8988T (cell line): ENCODE measurements around the gene C17orf107.

Experiments used
- DNase-seq: peaks from one replicate; pipeline ENCODE4 v3.0.0; 2011

Gene C17orf107

GRCh38 chr17:4938688-4939545 lies 39.6 kb downstream of the C17orf107 start:
- DNase-seq, result no peak

GRCh38 chr17:4939546-4939795 lies 40.1 kb downstream of the C17orf107 start:
- no peak for DNase-seq

DNA sequence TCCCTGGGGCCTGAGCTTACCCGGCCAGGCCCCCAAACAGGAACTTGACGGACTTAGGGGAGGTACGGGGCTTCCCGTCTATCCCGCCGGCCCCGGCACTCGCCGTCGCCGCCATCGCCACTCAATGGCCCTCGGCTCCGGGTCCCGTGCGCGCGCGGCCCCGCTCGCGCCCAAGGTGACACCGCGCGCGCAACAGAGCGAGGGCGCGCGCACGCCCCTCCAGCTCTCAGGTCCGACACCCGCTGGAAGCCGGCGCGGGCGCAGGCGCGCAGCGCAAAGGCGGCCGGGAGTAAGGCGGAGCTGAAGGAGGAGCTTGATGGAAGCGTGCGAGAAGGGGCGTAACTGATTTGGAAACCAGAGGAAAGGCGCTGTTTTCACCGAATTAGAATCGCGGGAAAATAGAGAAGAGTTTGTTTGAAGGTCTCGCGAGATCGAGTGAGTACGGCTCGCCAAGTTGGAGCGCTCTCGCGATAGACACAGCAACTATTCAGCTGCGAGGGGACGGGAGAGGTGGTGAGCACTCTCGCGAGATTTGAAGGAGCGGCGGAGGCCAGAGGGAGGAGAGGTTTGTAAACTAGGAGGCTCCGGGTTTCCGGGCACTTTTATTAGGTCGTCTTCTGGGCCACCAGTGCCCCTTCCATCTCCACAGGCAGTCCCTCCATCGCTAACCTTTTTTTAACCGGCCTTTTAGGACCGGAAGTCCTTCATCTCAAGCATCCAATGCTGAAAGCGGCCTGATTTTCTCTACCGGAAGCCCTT lies 40.6 kb downstream of the C17orf107 start, which contains the start of the genes RNF167 and SLC25A11:
Gene RNF167, plus strand, starts transcription at position 473 of the 759 bp plus-strand sequence. CDS start 642 bp downstream, outside the sequence.
Gene SLC25A11, minus strand, starts transcription at position 251 of the 759 bp plus-strand sequence. Its CDS starts 136 bp downstream, at position 115.
- peak; percentile 95 for DNase-seq

DNA sequence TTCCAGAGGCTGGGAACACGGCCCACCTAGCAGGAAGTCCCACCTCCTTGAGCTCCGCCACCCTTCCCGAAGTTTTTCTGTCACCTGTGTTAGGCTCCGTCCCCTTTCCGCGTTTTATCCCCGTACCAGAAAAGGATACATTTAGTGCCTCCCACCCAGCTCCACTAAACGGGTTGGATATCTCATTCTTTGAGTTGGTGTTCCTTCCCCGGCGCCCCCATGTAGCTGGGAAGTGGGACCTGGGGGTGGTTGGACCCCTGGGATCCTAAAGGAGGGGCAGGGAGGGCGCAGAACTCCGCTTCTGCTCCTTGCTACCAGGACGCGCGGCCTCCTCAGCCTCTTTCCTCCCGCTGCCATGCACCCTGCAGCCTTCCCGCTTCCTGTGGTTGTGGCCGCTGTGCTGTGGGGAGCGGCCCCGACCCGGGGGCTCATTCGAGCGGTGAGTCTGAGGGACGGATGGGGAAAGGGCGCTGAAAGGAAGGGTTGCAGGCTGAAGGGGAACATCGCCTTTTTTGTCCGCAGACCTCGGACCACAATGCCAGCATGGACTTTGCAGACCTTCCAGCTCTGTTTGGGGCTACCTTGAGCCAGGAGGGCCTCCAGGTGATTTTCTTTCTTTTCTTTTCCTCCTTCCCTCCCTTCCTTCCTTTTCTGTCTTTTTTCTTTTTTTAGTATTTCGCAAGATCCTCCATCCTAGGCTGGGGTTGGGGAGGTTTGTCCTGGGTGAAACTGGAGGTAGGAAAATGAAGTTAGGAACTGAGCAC lies 41.4 kb downstream of the C17orf107 start:
- DNase-seq, result peak; percentile 75

DNA sequence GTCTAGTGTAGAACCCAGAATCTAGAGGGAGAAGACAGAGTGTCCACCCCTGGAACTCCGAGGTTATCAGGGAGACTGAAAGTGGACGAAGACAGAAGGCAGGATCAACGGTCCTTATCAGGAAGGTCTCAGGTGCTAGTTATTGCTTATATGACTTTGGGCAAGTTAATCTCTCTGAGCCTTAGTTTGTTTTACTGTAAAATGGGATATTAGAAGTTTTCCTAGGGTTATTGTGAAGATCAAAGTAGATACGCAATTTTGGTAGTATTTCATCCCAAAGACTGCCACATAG lies 41.9 kb downstream of the C17orf107 start:
- DNase-seq, result no peak

DNA sequence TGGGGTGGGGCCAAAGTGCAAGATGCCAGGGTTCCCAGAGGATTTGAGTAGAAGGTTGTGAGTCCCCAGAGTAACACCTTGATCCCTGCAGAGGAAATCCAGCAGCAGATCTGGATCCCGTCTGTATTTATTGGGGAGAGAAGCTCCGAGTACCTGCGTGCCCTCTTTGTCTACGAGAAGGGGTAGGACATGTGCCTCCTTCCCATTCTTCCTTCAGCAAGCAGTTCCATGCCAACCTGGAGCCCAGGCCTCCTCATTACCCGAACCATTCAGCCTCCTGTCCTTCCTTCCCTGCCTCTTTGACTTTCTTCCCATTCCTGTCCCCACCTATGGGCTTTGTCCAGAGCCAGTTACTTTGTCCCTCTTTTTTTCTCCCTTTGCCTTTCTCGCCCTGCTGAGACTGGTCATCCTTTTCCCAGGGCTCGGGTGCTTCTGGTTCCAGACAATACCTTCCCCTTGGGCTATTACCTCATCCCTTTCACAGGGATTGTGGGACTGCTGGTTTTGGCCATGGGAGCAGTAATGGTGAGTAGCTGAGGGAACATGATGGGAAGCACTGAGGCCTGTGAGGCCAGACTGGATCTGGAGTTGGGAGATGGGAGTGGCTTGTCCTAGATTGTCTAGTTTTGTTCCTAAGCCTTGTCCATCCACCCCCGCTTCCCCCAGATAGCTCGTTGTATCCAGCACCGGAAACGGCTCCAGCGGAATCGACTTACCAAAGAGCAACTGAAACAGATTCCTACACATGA lies 43.6 kb downstream of the C17orf107 start:
- DNase-seq, result no peak

DNA sequence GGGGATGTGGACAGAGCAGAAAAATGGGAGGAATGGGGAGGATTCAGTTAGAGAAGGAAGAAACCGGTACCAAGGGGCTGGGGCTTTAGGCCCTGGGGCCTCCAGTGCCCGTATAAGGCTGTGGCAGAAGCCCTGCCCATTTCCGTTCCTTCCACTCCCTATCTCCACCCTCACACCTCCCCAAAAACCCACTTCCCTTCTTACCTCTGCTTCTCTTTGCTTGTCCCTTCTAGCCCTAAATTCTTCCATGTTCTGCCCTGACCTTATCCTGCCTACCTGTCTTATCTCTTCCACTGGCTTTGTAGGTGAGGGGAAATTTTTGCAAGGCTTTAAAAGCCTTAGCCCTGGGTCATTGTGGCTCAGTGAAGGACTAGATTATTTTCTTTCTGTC lies 44.8 kb downstream of the C17orf107 start:
- DNase-seq, result no peak

GRCh38 chr17:4944554-4945175 lies 45.3 kb downstream of the C17orf107 start:
- DNase-seq, result no peak

DNA sequence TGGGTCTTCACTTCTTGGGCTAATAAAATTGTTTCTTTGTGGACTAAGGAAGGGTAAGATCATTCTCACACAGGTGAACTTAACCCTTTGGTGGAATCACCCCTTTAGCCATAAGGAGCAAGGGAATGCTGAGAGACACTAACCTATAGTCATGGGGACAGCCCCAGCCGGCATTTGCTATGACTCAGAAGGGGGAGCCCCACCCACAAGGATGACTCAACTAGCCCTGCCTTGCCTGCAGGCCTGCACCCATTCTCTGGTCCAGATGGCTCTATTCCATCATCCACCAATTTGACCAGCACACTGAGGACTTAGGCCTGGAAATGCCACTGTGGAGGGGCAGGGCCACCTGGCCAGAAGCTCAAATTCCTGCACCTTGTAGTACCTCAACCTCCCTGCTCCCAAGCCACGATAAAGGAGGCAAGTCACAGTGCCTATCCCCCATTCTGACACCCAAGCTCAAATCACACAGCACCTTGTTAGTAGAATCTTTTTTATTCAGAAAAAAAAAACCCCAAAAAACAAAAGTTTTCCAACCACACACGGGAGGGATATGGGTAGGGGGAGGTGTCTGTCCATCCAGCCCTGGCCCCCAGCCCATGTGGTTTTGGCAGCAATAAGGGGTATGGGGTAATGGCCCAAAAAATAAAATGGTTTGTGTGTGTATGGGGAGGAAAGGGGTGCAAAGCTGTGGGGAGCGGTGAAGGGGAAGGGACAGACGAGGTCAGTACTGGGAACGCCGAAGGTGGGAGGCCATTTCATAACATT lies 46.0 kb downstream of the C17orf107 start:
- DNase-seq, result peak; percentile 83

DNA sequence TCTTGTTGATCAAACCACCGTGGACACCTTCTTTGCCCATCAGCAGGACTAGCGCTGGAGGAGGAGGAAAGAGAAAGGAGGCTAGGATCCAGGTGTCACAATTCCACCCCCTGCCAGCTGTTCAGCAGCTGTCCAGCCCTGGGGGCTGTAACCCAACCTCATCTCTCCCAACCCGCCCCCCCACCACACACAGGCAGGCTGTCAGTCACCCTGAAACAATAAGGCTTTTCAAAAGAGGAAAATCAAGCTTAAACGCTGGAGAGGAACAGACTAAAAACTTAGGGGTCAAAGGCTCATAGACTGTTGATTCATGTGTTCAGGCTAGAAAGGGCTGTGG lies 46.6 kb downstream of the C17orf107 start:
- DNase-seq, result peak; percentile 25

- DNase-seq, result peak; percentile 7
Measured at GRCh38 chr17:4946312-4946976, 47.1 kb downstream of the C17orf107 start.

GRCh38 chr17:4947010-4947410 lies 47.7 kb downstream of the C17orf107 start:
- peak; percentile 15 for DNase-seq

GRCh38 chr17:4947411-4948165 lies 48.3 kb downstream of the C17orf107 start:
- peak; percentile 40 for DNase-seq

DNA sequence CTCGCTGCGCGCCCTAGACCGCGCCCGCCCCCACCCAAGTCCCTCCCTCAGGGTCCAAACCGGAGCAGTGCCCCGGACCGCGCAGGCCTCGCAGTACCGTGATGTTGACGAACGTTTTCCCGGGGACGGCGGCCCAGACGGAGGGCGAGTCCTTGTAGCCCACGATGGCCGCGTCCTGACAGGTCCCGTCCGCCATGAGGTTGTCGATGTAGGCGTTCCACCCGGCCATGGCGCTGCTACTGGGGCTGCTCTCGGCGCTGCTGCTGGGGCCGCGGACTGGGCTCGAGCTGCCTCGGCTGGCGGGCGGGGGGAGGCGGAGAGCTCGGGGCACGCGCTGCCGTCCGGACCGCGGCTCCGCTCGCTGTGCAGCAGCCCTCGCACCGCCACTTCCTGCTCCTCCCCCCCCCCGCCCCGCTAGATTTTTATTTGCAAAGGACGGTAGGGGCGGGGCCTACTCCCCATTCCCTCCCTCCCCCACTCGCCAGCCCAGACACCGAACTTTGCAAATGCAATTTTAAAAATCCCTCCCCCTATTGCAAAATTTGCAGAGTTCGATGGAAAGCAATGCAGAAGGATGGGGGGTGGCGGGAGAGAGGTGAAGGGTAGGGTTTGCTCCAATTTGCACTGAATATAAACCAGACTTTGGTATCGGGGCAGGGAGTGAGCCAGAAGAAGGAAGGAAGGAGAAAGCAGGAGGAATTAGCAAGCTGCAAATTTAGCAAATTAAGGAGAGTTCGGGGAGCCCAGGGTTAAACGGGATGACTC lies 49.0 kb downstream of the C17orf107 start, which contains the start of gene PFN1:
Gene PFN1, minus strand, starts transcription at position 365 of the 765 bp plus-strand sequence. Its CDS starts 136 bp downstream, at position 229.
- DNase-seq, result peak; percentile 82

DNA sequence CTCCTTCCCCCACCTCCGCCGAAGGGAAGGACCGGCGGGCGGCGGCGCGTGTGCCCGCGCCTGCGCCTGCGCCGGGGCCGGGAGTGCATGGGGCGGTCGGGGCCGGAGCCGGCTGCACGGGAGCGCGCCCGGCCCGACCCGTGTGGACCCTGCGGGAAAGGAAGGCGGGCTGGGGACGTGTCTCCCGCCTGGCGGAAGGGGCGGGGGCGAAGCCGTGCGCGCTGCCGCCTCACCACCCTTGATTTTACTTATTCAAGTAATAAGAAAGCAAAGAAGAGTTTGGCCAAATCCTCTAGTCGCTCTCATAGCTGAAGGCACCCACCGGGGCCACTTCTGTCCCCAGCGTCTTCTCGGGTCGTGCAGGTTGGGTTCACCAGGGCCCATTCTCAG lies 49.6 kb downstream of the C17orf107 start:
- peak; percentile 95 for DNase-seq

- peak; percentile 64 for DNase-seq
Measured at GRCh38 chr17:4949321-4950074, 50.2 kb downstream of the C17orf107 start.

DNA sequence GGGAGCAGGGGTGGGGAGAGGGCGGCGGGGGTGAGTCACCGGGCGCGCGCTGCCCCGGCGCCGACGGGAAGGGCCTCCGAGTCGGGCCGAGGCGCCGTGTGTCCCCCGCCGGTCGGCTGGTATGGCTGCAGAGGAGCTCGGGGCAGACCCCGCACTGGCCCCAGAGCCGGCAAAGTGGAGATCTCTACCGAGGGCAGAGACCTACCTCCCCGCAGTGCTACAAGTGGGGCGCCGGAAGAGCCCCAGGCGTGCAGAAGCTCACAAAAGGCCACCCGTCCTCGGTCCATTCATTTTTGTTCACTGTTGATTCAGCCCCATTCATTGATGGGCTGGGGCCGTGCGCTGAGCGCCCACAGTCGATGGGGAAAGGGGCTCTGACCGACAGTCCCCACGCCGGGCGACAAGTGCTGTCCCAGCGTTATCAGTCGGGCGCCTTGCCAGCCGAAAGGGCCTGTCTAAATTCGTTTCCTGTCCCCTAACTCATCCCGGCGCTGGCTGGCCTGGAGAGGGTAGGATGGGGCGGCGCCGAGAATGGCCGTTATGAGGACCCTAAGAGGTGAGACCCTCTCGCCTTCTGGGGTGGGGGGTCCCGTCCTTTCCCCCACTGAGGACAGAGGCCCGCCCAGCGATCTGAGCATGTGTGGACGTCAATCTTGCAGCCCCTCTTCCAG lies 50.9 kb downstream of the C17orf107 start:
- no peak for DNase-seq

DNA sequence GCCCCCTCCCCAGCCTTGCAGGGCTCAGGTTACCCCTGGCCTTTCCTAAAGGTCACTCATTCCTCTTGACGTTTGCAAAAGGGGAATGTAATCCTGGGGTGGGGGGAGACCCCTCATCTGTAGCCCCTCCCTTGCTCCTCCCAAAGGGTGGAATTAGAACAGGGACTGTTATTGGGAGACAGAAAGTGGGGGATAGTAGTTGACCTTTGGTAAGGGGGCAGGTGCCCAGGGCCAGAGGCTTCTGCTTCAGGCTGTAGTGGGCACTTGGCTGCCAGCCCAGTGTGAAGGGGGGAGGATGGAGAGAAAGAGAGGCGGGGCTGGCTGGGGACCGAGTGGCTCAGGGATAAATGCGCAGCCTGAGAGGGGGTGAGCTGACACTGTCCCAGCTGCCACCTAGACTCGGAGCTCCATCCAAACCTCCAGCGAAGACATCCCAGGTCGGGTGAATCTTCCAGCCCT lies 51.4 kb downstream of the C17orf107 start, which contains the start of gene ENO3:
Gene ENO3, plus strand, starts transcription at position 374 of the 459 bp plus-strand sequence. CDS start 711 bp downstream, outside the sequence.
- DNase-seq, result no peak
